GM12878 (cell line): Measurements from ENCODE around the gene IL1RL2. TPM values are rescaled to one million over a fixed set of nuclear protein-coding genes. Genes with fewer than 3 reads are reported as not detected.

Source experiments
- ATAC-seq: fragments of 200-7000 bp; cut with Tn5 transposase; 3 replicates; pipeline ENCODE4 v1.9.1; 2020; ENCODE audit warnings: mild to moderate bottlenecking, moderate library complexity
- BruUV-seq: library from RNA; stranded (reverse); fragments of 400-500 nt; replicated peaks from 2 replicates; lab custom pipeline; 2021; lab: Mats Ljungman, UMichigan
- CTCF ChIA-PET: fragments of 300-600 bp; sonication (Branson Sonifier 250); formaldehyde crosslinking; extraction: SDS; loops from one replicate; lab custom pipeline; 2021; ENCODE audit warnings: inconsistent platforms; lab: Yijun Ruan, JAX
- POLR2A ChIA-PET: fragments of 350-600 bp; formaldehyde crosslinking; extraction: SDS; loops from one replicate; lab custom pipeline; 2021; ENCODE audit warnings: inconsistent platforms; lab: Charles Lee
- RAD21 ChIA-PET: fragments of 300-600 bp; sonication (Branson Sonifier 250); formaldehyde crosslinking; loops from one replicate; lab custom pipeline; 2023; ENCODE audit warnings: antibody characterized with exemption; ENCODE audit not compliant: unreplicated experiment; lab: Charles Lee
- SMC1A ChIA-PET: fragments of 300-600 bp; sonication (Branson Sonifier 250); formaldehyde crosslinking; loops from one replicate; lab custom pipeline; 2023; ENCODE audit not compliant: unreplicated experiment, uncharacterized antibody; lab: Charles Lee
- DNase-seq: peaks from one replicate; pipeline ENCODE4 v3.0.0-alpha.2; 2011; ENCODE audit warnings: low read depth, low spot score
- FAIRE-seq: peaks from 3 replicates; lab custom pipeline; 2011; peaks lifted over from hg19 to GRCh38; lab: Jason Lieb, UNC
- H2AFZ ChIP-seq: 2 replicates; pipeline ENCODE4 v1.6.0; 2011; ENCODE audit warnings: low read depth, low read length, control low read depth; ENCODE audit not compliant: control insufficient read depth
- H3K27ac ChIP-seq: 2 replicates; pipeline ENCODE4 v1.5.1; 2011; ENCODE audit warnings: control low read depth; ENCODE audit not compliant: control insufficient read depth, insufficient read depth
- H3K27me3 ChIP-seq, 2 experiments: replicated peaks in 1 of 2; 2 replicates each; pipeline versions ENCODE4 v1.6.0 to v1.6.1; 2011; ENCODE audit warnings: low read length in 1 of 2; ENCODE audit not compliant: control insufficient read depth in 2 of 2, insufficient read depth in 2 of 2
- H3K36me3 ChIP-seq, 2 experiments: 2 replicates each; pipeline ENCODE4 v1.5.1; 2011; ENCODE audit warnings: low read length in 1 of 2; ENCODE audit not compliant: control insufficient read depth in 2 of 2, insufficient read depth in 2 of 2
- H3K4me1 ChIP-seq: 2 replicates; pipeline ENCODE4 v1.6.1; 2011; ENCODE audit warnings: mild to moderate bottlenecking, low read length, moderate library complexity, mixed read lengths; ENCODE audit not compliant: control insufficient read depth, insufficient read depth
- H3K4me2 ChIP-seq: 2 replicates; pipeline ENCODE4 v1.6.0; 2011; ENCODE audit warnings: control low read depth; ENCODE audit not compliant: control insufficient read depth, insufficient read depth
- H3K4me3 ChIP-seq: fragments of 200-600 bp; sonication (generic); 2 replicates; pipeline ENCODE4 v1.5.1; 2016
- H3K79me2 ChIP-seq: 2 replicates; pipeline ENCODE4 v1.6.0; 2011; ENCODE audit warnings: low read length; ENCODE audit not compliant: control insufficient read depth, insufficient read depth
- H3K9ac ChIP-seq: 2 replicates; pipeline ENCODE4 v1.8.0; 2011; ENCODE audit warnings: low read length, control low read depth, mixed read lengths; ENCODE audit not compliant: control insufficient read depth, insufficient read depth
- H3K9me3 ChIP-seq: replicated peaks from 3 replicates; pipeline ENCODE4 v1.5.1; 2011; ENCODE audit warnings: mild to moderate bottlenecking, low read length; ENCODE audit not compliant: control insufficient read depth, insufficient read depth
- H4K20me1 ChIP-seq: 2 replicates; pipeline ENCODE4 v1.6.0; 2011; ENCODE audit not compliant: control insufficient read depth, insufficient read depth
- BCL11A ChIP-seq: IDR thresholded peaks from 2 replicates; pipeline ENCODE4 v1.6.1; 2011; ENCODE audit warnings: low read depth, low read length
- EGR1 ChIP-seq, 2 experiments: IDR thresholded peaks; 1 replicate in 1 of 2; 2 replicates in 1 of 2; pipeline ENCODE4 v1.6.1; 2011 to 2012; ENCODE audit warnings: low read depth in 2 of 2, low read length in 2 of 2, borderline replicate concordance in 1 of 2, mild to moderate bottlenecking in 1 of 2, moderate library complexity in 1 of 2
- IRF4 ChIP-seq: IDR thresholded peaks from 2 replicates; pipeline ENCODE4 v1.6.1; 2011; ENCODE audit warnings: low read depth, low read length
- IRF5 ChIP-seq: fragments of 450-650 bp; IDR thresholded peaks from 2 replicates; pipeline ENCODE4 v1.6.1; 2017; ENCODE audit warnings: borderline replicate concordance
- JUND ChIP-seq: IDR thresholded peaks from 2 replicates; pipeline ENCODE4 v1.6.1; 2012; ENCODE audit warnings: low read depth, mild to moderate bottlenecking, low read length, improper control_type of control experiment, moderate library complexity
- MLLT1 ChIP-seq: fragments of 450-650 bp; IDR thresholded peaks from 2 replicates; pipeline ENCODE4 v1.6.1; 2016; ENCODE audit warnings: mild to moderate bottlenecking
- MTA3 ChIP-seq: IDR thresholded peaks from 2 replicates; pipeline ENCODE4 v1.6.1; 2012; ENCODE audit warnings: low read length, inconsistent platforms, borderline replicate concordance
- MXI1 ChIP-seq: fragments of 150-350 bp; IDR thresholded peaks from 2 replicates; pipeline ENCODE4 v1.6.1; 2011; ENCODE audit warnings: low read depth, mild to moderate bottlenecking, inconsistent platforms, low read length, improper control_type of control experiment
- NRF1 ChIP-seq: conservative IDR thresholded peaks from 2 replicates; pipeline ENCODE4 v1.6.1; 2011; ENCODE audit warnings: mild to moderate bottlenecking, low read depth, low read length, improper control_type of control experiment
- POU2F2 ChIP-seq: IDR thresholded peaks from 3 replicates; pipeline ENCODE4 v1.6.1; 2011; ENCODE audit warnings: low read depth, mild to moderate bottlenecking, low read length, borderline replicate concordance
- RAD21 ChIP-seq: IDR thresholded peaks from 2 replicates; pipeline ENCODE4 v1.6.1; 2011; ENCODE audit warnings: mild to moderate bottlenecking, low read depth, low read length, moderate library complexity; ENCODE audit not compliant: insufficient read depth
- RUNX3 ChIP-seq: IDR thresholded peaks from 2 replicates; pipeline ENCODE4 v1.6.1; 2012; ENCODE audit warnings: low read length, inconsistent platforms
- SMC3 ChIP-seq: IDR thresholded peaks from 2 replicates; pipeline ENCODE4 v1.6.1; 2011; ENCODE audit warnings: low read length, improper control_type of control experiment, borderline replicate concordance
- TARDBP ChIP-seq: IDR thresholded peaks from 2 replicates; pipeline ENCODE4 v1.6.1; 2016; ENCODE audit warnings: borderline replicate concordance
- TCF12 ChIP-seq: IDR thresholded peaks from 2 replicates; pipeline ENCODE4 v1.6.1; 2011; ENCODE audit warnings: low read depth, mild to moderate bottlenecking, low read length
- TCF3 ChIP-seq: IDR thresholded peaks from 2 replicates; pipeline ENCODE4 v1.6.1; 2012; ENCODE audit warnings: low read depth, mild to moderate bottlenecking, low read length, borderline replicate concordance; ENCODE audit not compliant: insufficient read depth
- ZNF217 ChIP-seq: fragments of 450-650 bp; IDR thresholded peaks from 2 replicates; pipeline ENCODE4 v1.6.1; 2017; ENCODE audit warnings: antibody characterized with exemption, mild to moderate bottlenecking
- ZNF622 ChIP-seq: fragments of 450-650 bp; IDR thresholded peaks from 2 replicates; pipeline ENCODE4 v1.6.1; 2017; ENCODE audit warnings: mild to moderate bottlenecking, inconsistent platforms
- WGBS: methylation state at CpG from one replicate; pipeline ENCODE4 v1.1.6; 2016; ENCODE audit warnings: low lambda C conversion rate; ENCODE audit not compliant: insufficient replicate concordance, insufficient coverage; ENCODE audit errors: missing lambda C conversion rate; 5-methylcytosine and 5-hydroxymethylcytosine counted together
- in situ Hi-C: fragments of 300-500 bp; cut with MboI; formaldehyde crosslinking; loops from 9 replicates; pipeline ENCODE4 v1.14.3; 2018; ENCODE audit warnings: mixed read lengths
- intact Hi-C: fragments of 100-400 bp; cut with micrococcal nuclease; formaldehyde crosslinking; loops from one replicate; pipeline ENCODE4 v1.14.2; 2022; ENCODE audit not compliant: unreplicated experiment
- polyA plus RNA-seq, 11 experiments: library from polyadenylated mRNA; depleted of rRNA in 4 of 11; unstranded in 6 of 11; stranded (reverse) in 5 of 11; fragments of >200 nt; fragmentation: Nextera tagmentation in 4 of 11; fragmentation: Illumina TruSeq in 1 of 11; extraction: Ambion mirVana in 4 of 11; extraction: Trizol in 1 of 11; gene quantifications; 1 replicate in 1 of 11; 2 replicates in 10 of 11; pipeline versions ENCODE4 v1.2.1 to v1.2.3, GENCODE V29; 2011 to 2016; ENCODE audit warnings: inconsistent platforms in 2 of 11, missing spikeins in 2 of 11, low read depth in 1 of 11
- total RNA-seq, 4 experiments: library from RNA; depleted of rRNA in 3 of 4; stranded (reverse); fragments of >200 nt in 3 of 4; fragmentation: Illumina TruSeq in 1 of 4; extraction: Trizol in 1 of 4; gene quantifications; 2 replicates each; pipeline versions ENCODE4 v1.2.1 to v1.2.3, GENCODE V29; 2013 to 2021
- TF ChIP-seq, protein P1 (sequence below): fragments of 450-650 bp; IDR thresholded peaks from 2 replicates; pipeline ENCODE4 v1.6.1; 2018; ENCODE audit warnings: mild to moderate bottlenecking, low read depth, moderate library complexity; ENCODE audit not compliant: partially characterized antibody

The IL1RL2 gene
- total and polyA plus RNA-seq, 10 of the 15 experiments (the other 5 are each of a cell fraction or from before 2014, with no cell fraction given) = not detected

DNA sequence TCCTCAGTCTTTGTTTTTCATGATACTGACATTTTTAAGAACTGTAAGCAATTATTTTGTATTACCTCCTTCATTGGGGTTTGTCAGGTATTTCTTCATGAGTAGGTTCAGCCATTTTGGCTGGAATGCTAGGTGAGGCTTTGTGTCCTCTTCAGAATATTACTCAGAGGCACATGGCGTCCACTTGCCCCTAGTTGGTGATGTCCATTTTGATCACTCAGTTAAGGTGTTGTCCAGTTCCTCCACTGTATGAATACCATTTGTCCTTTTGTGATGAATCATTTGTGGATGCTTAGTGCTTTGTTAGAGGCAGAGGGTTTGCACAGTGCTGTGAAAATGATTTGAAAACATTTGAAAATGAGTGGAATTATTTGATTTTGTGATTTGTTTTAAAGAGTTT lies 4.7 kb downstream of the IL1RL2 start (continued):
- TF ChIP-seq RAD21 (no peak), NRF1 (no peak), IRF5 (no peak), EGR1 (IDR thresholded peaks at IDR 0.05; ENCODE audit: borderline replicate concordance in 1 of 2, low read depth in 2 of 2, low read length in 2 of 2) (no peak), TCF12 (no peak)

GRCh38 chr2:102193074-102193473 lies 6.3 kb downstream of the IL1RL2 start:
- no peak overlapping the region for H3K4me3 ChIP-seq
- intact Hi-C loops = no loop called here
- ATAC-seq (no peak), FAIRE-seq (no peak), DNase-seq (no peak)
- no peaks in the 10 kb centered on the region for H3K27me3 ChIP-seq
- H3K9ac ChIP-seq = no peak overlapping the region
- H3K4me1 ChIP-seq = no peaks in the 10 kb centered on the region
- ChIA-PET POLR2A (no interaction called here), CTCF (interaction anchor here (1.0 kb wide), 1 partner anchor 47 kb away, joined by 3 read pairs; no protein-coding TSS in a partner anchor), SMC1A (interaction anchor here (1.0 kb wide), 1 partner anchor 10 kb away, joined by 3 read pairs; no protein-coding TSS in a partner anchor), RAD21 (no interaction called here)
- no peak overlapping the region for H2AFZ ChIP-seq
- in situ Hi-C loops = no loop called here
- no peak overlapping the region for H3K4me2 ChIP-seq
- no peaks in the 10 kb centered on the region for H3K79me2 ChIP-seq
- no peaks in the 10 kb centered on the region for H3K36me3 ChIP-seq
- no TSS peak for BruUV-seq
- H3K9me3 ChIP-seq = no peaks in the 10 kb centered on the region; the same call in 2 of the 3 replicates
- no peaks in the 10 kb centered on the region for H4K20me1 ChIP-seq
- 57% methylated on average over 1 of the region's 1 CpG for WGBS
- H3K27ac ChIP-seq = no peak overlapping the region
- TF ChIP-seq IRF4 (no peak), TCF3 (no peak), SMC3 (no peak), RUNX3 (no peak), ZNF217 (no peak), MXI1 (no peak), ZNF622 (no peak), MLLT1 (no peak), MTA3 (no peak), JUND (no peak), TARDBP (no peak), POU2F2 (no peak), BCL11A (no peak)
- TF ChIP-seq, protein P1, sequence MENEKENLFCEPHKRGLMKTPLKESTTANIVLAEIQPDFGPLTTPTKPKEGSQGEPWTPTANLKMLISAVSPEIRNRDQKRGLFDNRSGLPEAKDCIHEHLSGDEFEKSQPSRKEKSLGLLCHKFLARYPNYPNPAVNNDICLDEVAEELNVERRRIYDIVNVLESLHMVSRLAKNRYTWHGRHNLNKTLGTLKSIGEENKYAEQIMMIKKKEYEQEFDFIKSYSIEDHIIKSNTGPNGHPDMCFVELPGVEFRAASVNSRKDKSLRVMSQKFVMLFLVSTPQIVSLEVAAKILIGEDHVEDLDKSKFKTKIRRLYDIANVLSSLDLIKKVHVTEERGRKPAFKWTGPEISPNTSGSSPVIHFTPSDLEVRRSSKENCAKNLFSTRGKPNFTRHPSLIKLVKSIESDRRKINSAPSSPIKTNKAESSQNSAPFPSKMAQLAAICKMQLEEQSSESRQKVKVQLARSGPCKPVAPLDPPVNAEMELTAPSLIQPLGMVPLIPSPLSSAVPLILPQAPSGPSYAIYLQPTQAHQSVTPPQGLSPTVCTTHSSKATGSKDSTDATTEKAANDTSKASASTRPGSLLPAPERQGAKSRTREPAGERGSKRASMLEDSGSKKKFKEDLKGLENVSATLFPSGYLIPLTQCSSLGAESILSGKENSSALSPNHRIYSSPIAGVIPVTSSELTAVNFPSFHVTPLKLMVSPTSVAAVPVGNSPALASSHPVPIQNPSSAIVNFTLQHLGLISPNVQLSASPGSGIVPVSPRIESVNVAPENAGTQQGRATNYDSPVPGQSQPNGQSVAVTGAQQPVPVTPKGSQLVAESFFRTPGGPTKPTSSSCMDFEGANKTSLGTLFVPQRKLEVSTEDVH = no peak
